K562 (cell line): Measurements from ENCODE around the gene AGAP1.

Experiments
- CBFA2T2 ChIP-seq: fragments of 450-650 bp; conservative IDR thresholded peaks from 2 replicates; pipeline ENCODE4 v1.6.1; 2017; ENCODE audit warnings: mild to moderate bottlenecking
- CTCF ChIP-seq, 3 experiments: IDR thresholded peaks in 2 of 3; conservative IDR thresholded peaks in 1 of 3; 2 replicates each; pipeline ENCODE4 v1.5.1; 2011 to 2012; ENCODE audit warnings: low read length in 3 of 3, mild to moderate bottlenecking in 3 of 3, control low read depth in 2 of 3, improper control_type of control experiment in 1 of 3, inconsistent platforms in 1 of 3, low read depth in 1 of 3, mixed read lengths in 1 of 3, moderate library complexity in 1 of 3; ENCODE audit not compliant: insufficient read depth in 2 of 3
- DACH1 ChIP-seq: fragments of 450-650 bp; IDR thresholded peaks from 2 replicates; pipeline ENCODE4 v1.6.1; 2018; ENCODE audit not compliant: partially characterized antibody
- ELF2 ChIP-seq: fragments of 250-450 bp; sonication (Bioruptor Pico); IDR thresholded peaks from 2 replicates; pipeline ENCODE4 v1.5.0; 2021; ENCODE audit warnings: mild to moderate bottlenecking
- FOXA1 ChIP-seq: fragments of 450-650 bp; IDR thresholded peaks from 2 replicates; pipeline ENCODE4 v1.6.1; 2016; ENCODE audit warnings: mild to moderate bottlenecking, borderline replicate concordance
- GATA2 ChIP-seq: sonication (generic); formaldehyde crosslinking; IDR thresholded peaks from 2 replicates; pipeline ENCODE4 v1.4.0; 2020; ENCODE audit warnings: mild to moderate bottlenecking, missing genetic modification reagents
- HMG20B ChIP-seq: fragments of 250-450 bp; sonication (Bioruptor Pico); IDR thresholded peaks from 2 replicates; pipeline ENCODE4 v1.5.0; 2021; ENCODE audit warnings: mild to moderate bottlenecking
- MAX ChIP-seq: sonication (generic); formaldehyde crosslinking; IDR thresholded peaks from 2 replicates; pipeline ENCODE4 v1.9.0; 2022; ENCODE audit warnings: mild to moderate bottlenecking, missing genetic modification reagents
- MCM2 ChIP-seq: fragments of 450-650 bp; IDR thresholded peaks from 2 replicates; pipeline ENCODE4 v1.6.1; 2017; ENCODE audit warnings: low read depth, mild to moderate bottlenecking
- PHF8 ChIP-seq: fragments of 200-600 bp; sonication (generic); IDR thresholded peaks from 2 replicates; pipeline ENCODE4 v1.6.1; 2012; ENCODE audit warnings: mixed run types, mild to moderate bottlenecking, inconsistent platforms, low read length, moderate library complexity, borderline replicate concordance
- SAFB2 ChIP-seq: fragments of 200-400 bp; formaldehyde crosslinking; IDR thresholded peaks from 2 replicates; pipeline ENCODE4 v1.6.1; 2018; ENCODE audit warnings: borderline replicate concordance, low read length, low read depth, moderate library complexity; ENCODE audit not compliant: severe bottlenecking
- ZNF212 ChIP-seq: fragments of 450-650 bp; formaldehyde crosslinking; IDR thresholded peaks from 2 replicates; pipeline ENCODE4 v1.4.0; 2020; ENCODE audit warnings: mild to moderate bottlenecking
- ZNF274 ChIP-seq: IDR thresholded peaks from 2 replicates; pipeline ENCODE4 v1.6.1; 2011; ENCODE audit warnings: low read depth, mild to moderate bottlenecking, low read length, moderate library complexity, borderline replicate concordance

- no peak for TF ChIP-seq GATA2 (CRISPR knock-in tag)
- no peak for TF ChIP-seq MAX (CRISPR knock-in tag)
- no peak for TF ChIP-seq FOXA1
- TF ChIP-seq CBFA2T2, result no peak
- no peak for TF ChIP-seq MCM2
- TF ChIP-seq SAFB2, result no peak
- TF ChIP-seq ZNF274, result no peak
- no peak for TF ChIP-seq ZNF212
- TF ChIP-seq ELF2 (CRISPR knock-in tag), result no peak
- no peak for TF ChIP-seq PHF8
- TF ChIP-seq DACH1, result no peak
- no peak for TF ChIP-seq HMG20B (CRISPR knock-in tag)
- TF ChIP-seq CTCF (IDR thresholded peaks at IDR 0.05 in 2 of 3, conservative IDR thresholded peaks at IDR 0.05 in 1 of 3; ENCODE audit: insufficient read depth in 2 of 3, low read depth in 1 of 3, low read length in 3 of 3), result no peak
Observed at GRCh38 chr2:235954281-235954680, 460.4 kb downstream of the AGAP1 start.
